Fibroblast of lung (primary cell): ENCODE data around the gene C9orf85. TPM values are rescaled to one million over a fixed set of nuclear protein-coding genes. Genes with fewer than 3 reads are reported as not detected.

ENCODE experiments used
- DNase-seq, 2 donors: peaks; one replicate each; pipeline versions ENCODE4 v3.0.0 to v3.0.0-alpha.2; 2010; ENCODE audit warnings: low read depth in 2 of 2
- H2AFZ ChIP-seq: 2 replicates; pipeline ENCODE4 v1.5.1; 2012; ENCODE audit warnings: low read length, control low read depth, inconsistent platforms
- H3K27ac ChIP-seq: 2 replicates; pipeline ENCODE4 v1.5.1; 2011; ENCODE audit warnings: low read length, control low read depth; ENCODE audit not compliant: insufficient read depth
- H3K27me3 ChIP-seq: 2 replicates; pipeline ENCODE4 v1.5.1; 2011; ENCODE audit warnings: mild to moderate bottlenecking, low read length; ENCODE audit not compliant: control insufficient read depth, insufficient read depth
- H3K36me3 ChIP-seq: 2 replicates; pipeline ENCODE4 v1.5.1; 2011; ENCODE audit warnings: low read length; ENCODE audit not compliant: control insufficient read depth, insufficient read depth
- H3K4me1 ChIP-seq: 2 replicates; pipeline ENCODE4 v1.5.1; 2011; ENCODE audit warnings: low read length; ENCODE audit not compliant: control insufficient read depth, insufficient read depth; ENCODE audit errors: extremely low read depth
- H3K4me2 ChIP-seq: 2 replicates; pipeline ENCODE4 v1.5.1; 2011; ENCODE audit warnings: low read length, control low read depth; ENCODE audit not compliant: insufficient read depth; ENCODE audit errors: extremely low read depth
- H3K4me3 ChIP-seq, 4 experiments: fragments of 200-600 bp in 1 of 4; sonication (generic) in 1 of 4; replicated peaks in 1 of 4; 2 replicates each; pipeline ENCODE4 v1.5.1; 2011 to 2016; ENCODE audit warnings: low read length in 4 of 4, low read depth in 3 of 4, mild to moderate bottlenecking in 3 of 4, control low read depth in 2 of 4, inconsistent platforms in 1 of 4, mixed read lengths in 1 of 4; ENCODE audit not compliant: insufficient read depth in 1 of 4; ENCODE audit errors: control extremely low read depth in 1 of 4
- H3K79me2 ChIP-seq: 2 replicates; pipeline ENCODE4 v1.5.1; 2012; ENCODE audit warnings: mild to moderate bottlenecking, low read length, inconsistent platforms; ENCODE audit not compliant: control insufficient read depth, insufficient read depth
- H3K9ac ChIP-seq: 2 replicates; pipeline ENCODE4 v1.5.1; 2011; ENCODE audit warnings: mild to moderate bottlenecking, low read length, control low read depth; ENCODE audit not compliant: insufficient read depth
- H3K9me3 ChIP-seq: 2 replicates; pipeline ENCODE4 v1.5.1; 2012; ENCODE audit warnings: low read depth, low read length; ENCODE audit not compliant: control insufficient read depth, insufficient read depth
- H4K20me1 ChIP-seq: 2 replicates; pipeline ENCODE4 v1.5.1; 2011; ENCODE audit warnings: low read length; ENCODE audit not compliant: control insufficient read depth, insufficient read depth; ENCODE audit errors: extremely low read depth
- CTCF ChIP-seq, 2 donors: IDR thresholded peaks in 1 of 2; conservative IDR thresholded peaks in 1 of 2; 1 replicate in 1 of 2; 2 replicates in 1 of 2; pipeline ENCODE4 v1.5.1; 2011 to 2012; ENCODE audit warnings: low read length in 2 of 2, control low read depth in 1 of 2, inconsistent platforms in 1 of 2, low read depth in 1 of 2, mild to moderate bottlenecking in 1 of 2
- EZH2 ChIP-seq: IDR thresholded peaks from 2 replicates; pipeline ENCODE4 v1.5.1; 2012; ENCODE audit warnings: low read length, control low read depth, mild to moderate bottlenecking; ENCODE audit errors: missing control alignments
- polyA plus RNA-seq, 2 donors: library from polyadenylated mRNA; depleted of rRNA in 1 of 2; stranded (reverse) in 1 of 2; unstranded in 1 of 2; fragments of >200 nt; gene quantifications; 2 replicates each; pipeline ENCODE4 v1.2.1, GENCODE V29; 2011 to 2012; ENCODE audit warnings: missing spikeins in 1 of 2
- total RNA-seq: library from RNA; depleted of rRNA; stranded (reverse); fragments of >200 nt; gene quantifications from 2 replicates; pipeline ENCODE4 v1.2.1, GENCODE V29; 2014

C9orf85 gene
- total and polyA plus RNA-seq, 2 donors (not counting 1 experiment from before 2014, with no cell fraction given), result 17.3 to 22.5 TPM

DNA sequence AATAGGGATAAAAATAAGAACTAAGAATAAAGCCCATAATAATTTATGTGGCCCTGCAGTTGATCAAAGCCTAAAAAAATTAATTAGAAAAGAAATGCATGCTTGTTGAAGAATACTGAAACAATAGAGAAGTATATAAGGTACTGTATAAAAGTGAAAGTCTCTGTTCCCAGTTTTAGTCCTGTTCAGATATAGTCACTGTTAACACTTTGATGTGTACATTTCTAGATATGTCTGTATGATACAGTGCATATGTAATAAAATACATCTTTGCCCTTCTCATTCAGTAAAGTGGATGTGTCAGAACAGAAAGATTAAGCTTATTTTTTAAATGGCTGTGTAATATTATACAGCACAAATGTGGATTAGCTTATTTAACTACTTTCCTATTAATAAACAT lies 4.1 kb downstream of the C9orf85 start:
- H4K20me1 ChIP-seq, result no peaks in the 10 kb centered on the region
- TF ChIP-seq EZH2 (no peak), CTCF (conservative IDR thresholded peaks at IDR 0.05 in 1 of 2, IDR thresholded peaks at IDR 0.05 in 1 of 2; ENCODE audit: low read depth in 1 of 2, low read length in 2 of 2) (no peak)
- peaks cover 66% of the 10 kb centered on the region for H3K79me2 ChIP-seq
- no peaks in the 10 kb centered on the region for H3K36me3 ChIP-seq
- H3K9ac ChIP-seq, result no peak overlapping the region
- peaks cover 4% of the 10 kb centered on the region for H3K4me1 ChIP-seq
- H3K9me3 ChIP-seq, result no peaks in the 10 kb centered on the region
- H3K27me3 ChIP-seq, result no peaks in the 10 kb centered on the region
- H3K4me2 ChIP-seq, result no peak overlapping the region
- H3K4me3 ChIP-seq, result no peak overlapping the region
- H3K27ac ChIP-seq, result no peak overlapping the region
- H2AFZ ChIP-seq, result no peak overlapping the region
- DNase-seq, result no peak

DNA sequence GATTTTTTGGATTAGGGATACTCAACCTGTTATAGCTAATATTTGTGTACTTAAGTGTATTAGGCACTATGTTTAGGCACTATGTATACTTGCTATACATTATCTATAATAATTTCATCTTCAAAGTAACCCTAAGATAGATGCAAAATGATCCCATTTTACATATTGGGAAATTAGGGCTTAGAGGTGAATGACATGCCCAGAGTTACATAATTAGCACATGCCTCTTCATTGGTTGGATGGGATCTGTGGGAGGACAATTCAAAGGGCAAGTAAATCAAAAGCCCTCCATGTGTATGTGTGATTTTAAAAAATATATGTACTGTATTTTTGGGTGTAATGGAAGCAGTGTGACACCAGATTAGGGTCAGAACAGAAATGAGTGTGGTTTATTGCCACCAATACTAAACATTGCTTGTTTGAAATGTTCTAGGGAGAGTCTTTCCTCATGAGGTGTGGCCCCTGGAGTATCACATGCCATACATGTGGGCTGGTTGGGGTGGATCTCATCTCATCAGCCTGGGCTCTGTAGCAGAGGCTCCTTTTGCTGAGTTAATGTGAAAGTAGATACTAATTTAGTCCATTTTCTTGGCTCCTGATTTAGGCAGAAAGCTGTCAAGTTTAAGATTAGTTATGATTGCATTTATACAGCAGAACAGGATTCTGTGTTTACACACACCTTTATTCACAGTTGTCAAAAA lies 5.5 kb downstream of the C9orf85 start:
- no peaks in the 10 kb centered on the region for H3K27me3 ChIP-seq
- H3K9ac ChIP-seq, result no peak overlapping the region
- DNase-seq, result no peak
- H3K4me2 ChIP-seq, result no peak overlapping the region
- H3K4me1 ChIP-seq, result peaks cover 4% of the 10 kb centered on the region
- H3K36me3 ChIP-seq, result no peaks in the 10 kb centered on the region
- H4K20me1 ChIP-seq, result no peaks in the 10 kb centered on the region
- TF ChIP-seq EZH2 (no peak), CTCF (conservative IDR thresholded peaks at IDR 0.05 in 1 of 2, IDR thresholded peaks at IDR 0.05 in 1 of 2; ENCODE audit: low read depth in 1 of 2, low read length in 2 of 2) (no peak)
- H3K9me3 ChIP-seq, result no peaks in the 10 kb centered on the region
- no peak overlapping the region for H3K4me3 ChIP-seq
- no peak overlapping the region for H2AFZ ChIP-seq
- no peak overlapping the region for H3K27ac ChIP-seq
- peaks cover 63% of the 10 kb centered on the region for H3K79me2 ChIP-seq

GRCh38 chr9:71918419-71918818 lies 7.0 kb downstream of the C9orf85 start:
- no peak overlapping the region for H2AFZ ChIP-seq
- H3K36me3 ChIP-seq, result no peaks in the 10 kb centered on the region
- no peak overlapping the region for H3K9ac ChIP-seq
- no peaks in the 10 kb centered on the region for H3K27me3 ChIP-seq
- H3K9me3 ChIP-seq, result no peaks in the 10 kb centered on the region
- H3K4me2 ChIP-seq, result no peak overlapping the region
- no peak overlapping the region for H3K4me3 ChIP-seq
- H4K20me1 ChIP-seq, result no peaks in the 10 kb centered on the region
- H3K27ac ChIP-seq, result no peak overlapping the region
- H3K79me2 ChIP-seq, result peaks cover 51% of the 10 kb centered on the region
- H3K4me1 ChIP-seq, result no peaks in the 10 kb centered on the region
- TF ChIP-seq EZH2, result no peak
- no peak for TF ChIP-seq CTCF (conservative IDR thresholded peaks at IDR 0.05 in 1 of 2, IDR thresholded peaks at IDR 0.05 in 1 of 2; ENCODE audit: low read depth in 1 of 2, low read length in 2 of 2)
- no peak for DNase-seq
